H1 (cell line): ENCODE measurements around the gene KCTD10. TPM values are rescaled to one million over a fixed set of nuclear protein-coding genes. Genes with fewer than 3 reads are reported as not detected.

Source experiments
- CTCF ChIA-PET: fragments of 300-600 bp; sonication (Branson Sonifier 250); formaldehyde crosslinking; loops from one replicate; lab custom pipeline; 2021; ENCODE audit not compliant: partially characterized antibody; lab: Charles Lee
- POLR2A ChIA-PET: fragments of 300-600 bp; sonication (Branson Sonifier 250); formaldehyde crosslinking; loops from one replicate; lab custom pipeline; 2021; ENCODE audit warnings: inconsistent platforms; ENCODE audit not compliant: partially characterized antibody; lab: Charles Lee
- DNase-seq, 2 experiments: peaks; one replicate each; pipeline versions ENCODE4 v3.0.0 to v3.0.0-alpha.2; 2010 to 2022; ENCODE audit warnings: low spot score in 2 of 2, low read depth in 1 of 2, mixed read lengths in 1 of 2
- FAIRE-seq: peaks from 2 replicates; lab custom pipeline; 2011; peaks lifted over from hg19 to GRCh38; lab: Jason Lieb, UNC
- H2AFZ ChIP-seq: 2 replicates; pipeline ENCODE4 v1.8.1; 2012; ENCODE audit warnings: low read length, inconsistent platforms
- H2AK5ac ChIP-seq: 2 replicates; pipeline ENCODE4 v1.6.1; 2013; ENCODE audit warnings: low read depth, low read length
- H2BK120ac ChIP-seq: replicated peaks from 2 replicates; pipeline ENCODE3; 2013; ENCODE audit warnings: low read depth, low read length, inconsistent platforms
- H2BK12ac ChIP-seq: 2 replicates; pipeline ENCODE4 v1.6.1; 2013; ENCODE audit warnings: low read depth, low read length
- H2BK15ac ChIP-seq: 2 replicates; pipeline ENCODE4 v1.6.1; 2013; ENCODE audit warnings: low read length
- H2BK20ac ChIP-seq: 2 replicates; pipeline ENCODE4 v1.6.1; 2013; ENCODE audit warnings: low read length
- H2BK5ac ChIP-seq: 2 replicates; pipeline ENCODE4 v1.6.1; 2013; ENCODE audit warnings: low read depth, low read length
- H3K14ac ChIP-seq: 2 replicates; pipeline ENCODE4 v1.6.1; 2013; ENCODE audit warnings: inconsistent platforms; ENCODE audit not compliant: insufficient read length
- H3K18ac ChIP-seq: 2 replicates; pipeline ENCODE4 v1.6.1; 2013; ENCODE audit warnings: low read length; ENCODE audit errors: extremely low read depth
- H3K23ac ChIP-seq: 2 replicates; pipeline ENCODE4 v1.6.1; 2013; ENCODE audit warnings: inconsistent platforms; ENCODE audit not compliant: insufficient read length
- H3K23me2 ChIP-seq: 2 replicates; pipeline ENCODE4 v1.6.1; 2013; ENCODE audit warnings: low read depth, low read length
- H3K27ac ChIP-seq: 2 replicates; pipeline ENCODE4 v1.6.1; 2011; ENCODE audit warnings: low read depth, low read length, inconsistent platforms
- H3K27me3 ChIP-seq, 4 experiments: replicated peaks in 1 of 4; 1 replicate in 1 of 4; 2 replicates in 3 of 4; pipeline versions ENCODE4 v1.6.1 to v1.8.1; 2011 to 2013; ENCODE audit warnings: low read length in 3 of 4, mild to moderate bottlenecking in 3 of 4, inconsistent platforms in 2 of 4, mixed read lengths in 2 of 4, moderate library complexity in 1 of 4; ENCODE audit not compliant: control insufficient read depth in 3 of 4, insufficient read depth in 3 of 4; ENCODE audit errors: extremely low read depth in 1 of 4
- H3K36me3 ChIP-seq, 4 experiments: 2 replicates each; pipeline versions ENCODE4 v1.6.1 to v1.8.1; 2011 to 2013; ENCODE audit warnings: mild to moderate bottlenecking in 4 of 4, low read length in 3 of 4, moderate library complexity in 2 of 4, control low read depth in 1 of 4, inconsistent platforms in 1 of 4; ENCODE audit not compliant: insufficient read depth in 4 of 4, control insufficient read depth in 2 of 4
- H3K4ac ChIP-seq: replicated peaks from 2 replicates; pipeline ENCODE3; 2013; ENCODE audit warnings: low read length, low read depth, mixed read lengths, inconsistent platforms; ENCODE audit not compliant: insufficient read length
- H3K4me1 ChIP-seq, 4 experiments: replicated peaks in 1 of 4; 1 replicate in 1 of 4; 2 replicates in 3 of 4; pipeline versions ENCODE4 v1.6.1 to v1.8.1; 2011 to 2013; ENCODE audit warnings: low read length in 3 of 4, inconsistent platforms in 2 of 4, mixed read lengths in 1 of 4; ENCODE audit not compliant: insufficient read depth in 4 of 4, control insufficient read depth in 3 of 4
- H3K4me2 ChIP-seq, 2 experiments: 2 replicates each; pipeline versions ENCODE4 v1.6.1 to v1.8.1; 2011 to 2013; ENCODE audit warnings: low read depth in 2 of 2, low read length in 2 of 2, control low read depth in 1 of 2, inconsistent platforms in 1 of 2, mild to moderate bottlenecking in 1 of 2; ENCODE audit not compliant: insufficient read depth in 1 of 2
- H3K4me3 ChIP-seq, 4 experiments: fragments of 200-600, 300-600 bp in 1 of 4; sonication (generic), shearing (Covaris generic), sonication (Bioruptor Twin) in 1 of 4; 2 replicates each; pipeline versions ENCODE4 v1.5.1 to v1.8.1; 2011 to 2016; ENCODE audit warnings: low read length in 4 of 4, low read depth in 3 of 4, control low read depth in 2 of 4, inconsistent platforms in 2 of 4, mild to moderate bottlenecking in 2 of 4, mixed read lengths in 1 of 4, moderate library complexity in 1 of 4; ENCODE audit not compliant: insufficient read depth in 2 of 4; ENCODE audit errors: extremely low read depth in 1 of 4
- H3K56ac ChIP-seq: replicated peaks from 2 replicates; pipeline ENCODE3; 2013; ENCODE audit warnings: low read depth, mild to moderate bottlenecking, mixed read lengths, low read length, inconsistent platforms; ENCODE audit not compliant: insufficient read length
- H3K79me1 ChIP-seq: 2 replicates; pipeline ENCODE4 v1.6.1; 2013; ENCODE audit warnings: low read depth, low read length, control low read depth
- H3K79me2 ChIP-seq, 2 experiments: 2 replicates each; pipeline versions ENCODE4 v1.6.1 to v1.8.1; 2012 to 2013; ENCODE audit warnings: low read length in 2 of 2, mild to moderate bottlenecking in 2 of 2, inconsistent platforms in 1 of 2; ENCODE audit not compliant: insufficient read depth in 2 of 2, control insufficient read depth in 1 of 2
- H3K9ac ChIP-seq, 4 experiments: replicated peaks in 1 of 4; 1 replicate in 1 of 4; 2 replicates in 3 of 4; pipeline versions ENCODE4 v1.6.1 to v1.8.1; 2011 to 2013; ENCODE audit warnings: low read depth in 3 of 4, low read length in 3 of 4, control low read depth in 2 of 4, mild to moderate bottlenecking in 2 of 4, moderate library complexity in 2 of 4, inconsistent platforms in 1 of 4; ENCODE audit errors: extremely low read depth in 1 of 4
- H3K9me3 ChIP-seq, 2 experiments: 2 replicates each; pipeline versions ENCODE4 v1.6.1 to v1.8.1; 2012 to 2013; ENCODE audit warnings: mild to moderate bottlenecking in 2 of 2, moderate library complexity in 2 of 2, control low read depth in 1 of 2, inconsistent platforms in 1 of 2, low read depth in 1 of 2, low read length in 1 of 2, mixed read lengths in 1 of 2; ENCODE audit not compliant: insufficient read depth in 2 of 2
- H4K20me1 ChIP-seq, 2 experiments: replicated peaks in 1 of 2; 2 replicates each; pipeline versions ENCODE3 to v1.8.1; 2011 to 2013; ENCODE audit warnings: inconsistent platforms in 2 of 2, low read length in 2 of 2, mild to moderate bottlenecking in 1 of 2; ENCODE audit not compliant: insufficient read depth in 2 of 2, control insufficient read depth in 1 of 2
- H4K5ac ChIP-seq: 2 replicates; pipeline ENCODE4 v1.6.1; 2013; ENCODE audit warnings: low read length, low read depth, mixed read lengths, inconsistent platforms; ENCODE audit not compliant: insufficient read length
- H4K8ac ChIP-seq: 2 replicates; pipeline ENCODE4 v1.8.0; 2013; ENCODE audit warnings: mild to moderate bottlenecking, moderate library complexity, low read length, inconsistent platforms; ENCODE audit not compliant: insufficient read depth; ENCODE audit errors: extremely low read depth
- H4K91ac ChIP-seq: replicated peaks from 2 replicates; pipeline ENCODE3; 2013; ENCODE audit warnings: low read length, mixed read lengths, inconsistent platforms; ENCODE audit not compliant: insufficient read length
- MAFK ChIP-seq: IDR thresholded peaks from 2 replicates; pipeline ENCODE4 v1.6.1; 2012; ENCODE audit warnings: low read depth, mild to moderate bottlenecking, improper control_type of control experiment, low read length
- SAP30 ChIP-seq: fragments of 300-600 bp; sonication (generic); IDR thresholded peaks from 2 replicates; pipeline ENCODE4 v1.7.1; 2012; ENCODE audit warnings: low read length, moderate library complexity, mild to moderate bottlenecking, inconsistent platforms; ENCODE audit not compliant: insufficient read depth, insufficient replicate concordance
- SIN3A ChIP-seq, 2 experiments: IDR thresholded peaks in 1 of 2; conservative IDR thresholded peaks in 1 of 2; 2 replicates each; pipeline ENCODE4 v1.6.1; 2011 to 2012; ENCODE audit warnings: low read length in 2 of 2, improper control_type of control experiment in 1 of 2, low read depth in 1 of 2, mild to moderate bottlenecking in 1 of 2
- TEAD4 ChIP-seq: IDR thresholded peaks from 2 replicates; pipeline ENCODE4 v1.6.1; 2012; ENCODE audit warnings: low read depth, low read length, inconsistent platforms, mixed read lengths
- WGBS, 2 experiments: shearing (Covaris generic) in 1 of 2; methylation state at CpG; one replicate each; pipeline versions ENCODE4 v1.1.6 to v1.1.7; 2013 to 2015; ENCODE audit warnings: low lambda C conversion rate in 2 of 2, mixed read lengths in 2 of 2, inconsistent platforms in 1 of 2, low coverage in 1 of 2, missing lambda C conversion rate in 1 of 2; ENCODE audit not compliant: insufficient replicate concordance in 2 of 2, insufficient coverage in 1 of 2, insufficient read length in 1 of 2; ENCODE audit errors: extremely low coverage in 1 of 2, missing lambda C conversion rate in 1 of 2; 5-methylcytosine and 5-hydroxymethylcytosine counted together
- polyA plus RNA-seq, 7 experiments: library from polyadenylated mRNA; depleted of rRNA in 3 of 7; stranded (reverse) in 5 of 7; unstranded in 2 of 7; fragments of >200 nt in 5 of 7; fragments of 200-250 nt in 2 of 7; gene quantifications; 1 replicate in 5 of 7; 2 replicates in 1 of 7; 4 replicates in 1 of 7; pipeline versions ENCODE4 v1.2.1 to v1.2.3, GENCODE V29; 2011 to 2013; ENCODE audit warnings: missing spikeins in 2 of 7, mixed read lengths in 2 of 7
- total RNA-seq: library from RNA; stranded (reverse); fragmentation: NEBNext Ultra II Directional; extraction: Animal tissue kit (Norgen Biotek cat#: 25700); gene quantifications from 2 replicates; pipeline ENCODE4 v1.2.1, GENCODE V29; 2021
- TF ChIP-seq, protein P1 (sequence below): IDR thresholded peaks from 2 replicates; pipeline ENCODE4 v1.6.1; 2011; ENCODE audit warnings: low read length, improper control_type of control experiment

KCTD10 gene
- total and polyA plus RNA-seq, 2 of the 8 experiments (the other 6 are each of a cell fraction or from before 2014, with no cell fraction given), result 45.3 to 52.4 TPM

DNA sequence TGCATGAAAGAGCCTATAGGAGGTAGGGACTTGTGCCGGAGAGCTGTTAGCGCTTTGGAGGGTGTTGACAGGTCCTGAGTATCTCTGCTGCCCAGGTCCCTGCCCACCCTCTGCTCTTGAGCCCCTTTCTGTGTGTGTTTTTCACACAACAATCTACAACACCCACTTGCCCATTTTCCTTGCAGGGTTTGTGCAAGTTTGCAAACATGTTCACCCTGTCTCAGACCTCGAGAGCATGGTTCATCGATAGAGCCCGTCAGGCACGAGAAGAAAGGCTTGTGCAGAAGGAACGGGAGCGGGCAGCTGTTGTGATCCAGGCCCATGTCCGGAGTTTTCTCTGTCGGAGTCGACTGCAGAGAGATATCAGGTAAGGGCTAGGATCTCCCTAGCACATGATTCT, 6.2 kb upstream of the KCTD10 start:
- Histone ChIP-seq H3K14ac (no peak overlapping the region), H3K27me3 (no peaks in the 10 kb centered on the region), H4K91ac (no peak overlapping the region), H3K79me2 (peaks cover 0 to 10% of the 10 kb centered on the region in 2 experiments; a peak in 3 of 4 replicates), H3K9ac (no peak overlapping the region), H3K56ac (no peak overlapping the region), H3K4ac (no peak overlapping the region), H3K18ac (no peak overlapping the region), H2BK15ac (no peak overlapping the region), H2BK5ac (no peak overlapping the region), H3K4me3 (no peak overlapping the region), H4K20me1 (peaks cover 2 to 4% of the 10 kb centered on the region in 2 experiments), H3K36me3 (peaks cover 6 to 42% (median 31%) of the 10 kb centered on the region in 4 experiments), H3K79me1 (no peaks in the 10 kb centered on the region; the same call in 1 of the 2 replicates), H2BK12ac (no peak overlapping the region), H3K9me3 (no peaks in the 10 kb centered on the region), H2AK5ac (no peak overlapping the region), H2BK120ac (no peak overlapping the region), H4K5ac (no peak overlapping the region), H3K23ac (no peak overlapping the region), H3K4me1 (no peaks in the 10 kb centered on the region), H2AFZ (no peak overlapping the region), H2BK20ac (no peak overlapping the region), H3K4me2 (no peak overlapping the region), H4K8ac (no peak overlapping the region), H3K23me2 (no peaks in the 10 kb centered on the region), H3K27ac (no peak overlapping the region)
- ChIA-PET CTCF (interaction anchor here (1.0 to 1.3 kb wide), 2 partner anchors 32 to 56 kb away, joined by 3 to 4 read pairs; no protein-coding TSS in a partner anchor), POLR2A (interaction anchor here (1.8 kb wide), 1 partner anchor 10 kb away, joined by 5 read pairs; no protein-coding TSS in a partner anchor)
- no peak for FAIRE-seq
- no peak for DNase-seq
- 95% methylated on average over 11 of the region's 11 CpGs; no CpG with 5 or more reads in 1 of the 2 experiments for WGBS, 2 experiments
- TF ChIP-seq TEAD4 (no peak), SAP30 (no peak), SIN3A (conservative IDR thresholded peaks at IDR 0.05 in 1 of 2, IDR thresholded peaks at IDR 0.05 in 1 of 2; ENCODE audit: low read depth in 1 of 2, low read length in 2 of 2) (no peak), MAFK (no peak)
- TF ChIP-seq, protein P1, sequence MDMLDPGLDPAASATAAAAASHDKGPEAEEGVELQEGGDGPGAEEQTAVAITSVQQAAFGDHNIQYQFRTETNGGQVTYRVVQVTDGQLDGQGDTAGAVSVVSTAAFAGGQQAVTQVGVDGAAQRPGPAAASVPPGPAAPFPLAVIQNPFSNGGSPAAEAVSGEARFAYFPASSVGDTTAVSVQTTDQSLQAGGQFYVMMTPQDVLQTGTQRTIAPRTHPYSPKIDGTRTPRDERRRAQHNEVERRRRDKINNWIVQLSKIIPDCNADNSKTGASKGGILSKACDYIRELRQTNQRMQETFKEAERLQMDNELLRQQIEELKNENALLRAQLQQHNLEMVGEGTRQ, result no peak
